OCI-LY1 (cell line): ENCODE measurements around the gene ATP9B.

Source experiments
- H2AFZ ChIP-seq: fragments of 200-600 bp; sonication (generic), shearing (Covaris generic); 2 replicates; pipeline ENCODE4 v1.6.0; 2014; ENCODE audit warnings: antibody characterized with exemption, mild to moderate bottlenecking, low read length
- H3F3A ChIP-seq: fragments of 200-600 bp; sonication (generic), shearing (Covaris generic); 2 replicates; pipeline ENCODE4 v1.6.0; 2014; ENCODE audit warnings: mild to moderate bottlenecking, antibody characterized with exemption, low read length, moderate library complexity; ENCODE audit not compliant: insufficient read depth
- H3K27ac ChIP-seq: fragments of 200-600 bp; sonication (generic); 2 replicates; pipeline ENCODE4 v1.5.1; 2014; ENCODE audit warnings: low read length, mixed run types, mild to moderate bottlenecking, low read depth; ENCODE audit not compliant: poor library complexity, severe bottlenecking
- H3K27me3 ChIP-seq: fragments of 200-600 bp; sonication (generic); 2 replicates; pipeline ENCODE4 v1.6.0; 2014; ENCODE audit warnings: antibody characterized with exemption, mild to moderate bottlenecking, low read length, moderate library complexity; ENCODE audit not compliant: insufficient read depth
- H3K36me3 ChIP-seq: fragments of 200-600 bp; sonication (generic); 2 replicates; pipeline ENCODE4 v1.6.1; 2014; ENCODE audit warnings: mild to moderate bottlenecking, antibody characterized with exemption, low read length, moderate library complexity, mixed read lengths; ENCODE audit not compliant: insufficient read depth
- H3K4me1 ChIP-seq: fragments of 200-600 bp; sonication (generic); 2 replicates; pipeline ENCODE4 v1.5.1; 2014; ENCODE audit warnings: mild to moderate bottlenecking, low read length, moderate library complexity; ENCODE audit not compliant: insufficient read depth, severe bottlenecking
- H3K4me2 ChIP-seq: fragments of 200-600 bp; sonication (generic), shearing (Covaris generic); 2 replicates; pipeline ENCODE4 v1.6.1; 2014; ENCODE audit warnings: low read length
- H3K4me3 ChIP-seq: fragments of 200-600 bp; sonication (generic); 2 replicates; pipeline ENCODE4 v1.5.1; 2014; ENCODE audit warnings: low read length, low read depth, mild to moderate bottlenecking, mixed read lengths; ENCODE audit not compliant: poor library complexity, severe bottlenecking
- H3K79me2 ChIP-seq: fragments of 200-600 bp; shearing (Covaris generic); 2 replicates; pipeline ENCODE4 v1.6.1; 2016; ENCODE audit warnings: mixed run types, low read length, mixed read lengths; ENCODE audit not compliant: insufficient read depth
- H3K9ac ChIP-seq: fragments of 200-600 bp; sonication (generic), shearing (Covaris generic); 2 replicates; pipeline ENCODE4 v1.6.1; 2014; ENCODE audit warnings: mild to moderate bottlenecking, low read length, mixed read lengths
- H3K9me2 ChIP-seq: fragments of 200-600 bp; sonication (generic), shearing (Covaris generic); 2 replicates; pipeline ENCODE4 v1.6.1; 2014; ENCODE audit warnings: low read depth, mild to moderate bottlenecking, low read length, mixed read lengths
- H3K9me3 ChIP-seq: fragments of 200-600 bp; shearing (Covaris generic); 2 replicates; pipeline ENCODE4 v1.6.1; 2014; ENCODE audit warnings: low read length, mixed read lengths
- H4K20me1 ChIP-seq: fragments of 200-600 bp; sonication (generic), shearing (Covaris generic); 2 replicates; pipeline ENCODE4 v1.6.0; 2016; ENCODE audit warnings: mild to moderate bottlenecking, low read length; ENCODE audit not compliant: insufficient read depth
- CTCF ChIP-seq: fragments of 200-600 bp; sonication (generic), shearing (Covaris generic); IDR thresholded peaks from 2 replicates; pipeline ENCODE4 v1.5.1; 2017; ENCODE audit warnings: mild to moderate bottlenecking, antibody characterized with exemption, low read length, moderate library complexity, mixed read lengths
- EZH2 ChIP-seq: fragments of 200-600 bp; sonication (generic), shearing (Covaris generic); IDR thresholded peaks from 2 replicates; pipeline ENCODE4 v1.8.0; 2017; ENCODE audit warnings: borderline replicate concordance, mixed run types, mild to moderate bottlenecking, antibody characterized with exemption, low read length, moderate library complexity, mixed read lengths

ATP9B gene

GRCh38 chr18:79026491-79026890 lies 42.7 kb upstream of the ATP9B start:
- no peak overlapping the region for H3K27ac ChIP-seq
- no peaks in the 10 kb centered on the region for H3K9me2 ChIP-seq
- TF ChIP-seq EZH2 (no peak), CTCF (peak; percentile 13; the same call in 1 of the 2 replicates)
- no peak overlapping the region for H3K4me2 ChIP-seq
- H3K27me3 ChIP-seq: peaks cover 11% of the 10 kb centered on the region; the same call in 1 of the 2 replicates
- no peaks in the 10 kb centered on the region for H3K4me1 ChIP-seq
- H3K9ac ChIP-seq: no peak overlapping the region
- no peak overlapping the region for H2AFZ ChIP-seq
- peaks cover 4% of the 10 kb centered on the region; the same call in 1 of the 2 replicates for H3K9me3 ChIP-seq
- H4K20me1 ChIP-seq: no peaks in the 10 kb centered on the region
- no peaks in the 10 kb centered on the region; the same call in 1 of the 2 replicates for H3K36me3 ChIP-seq
- no peaks in the 10 kb centered on the region for H3K79me2 ChIP-seq
- no peak overlapping the region for H3K4me3 ChIP-seq
- no peaks in the 10 kb centered on the region for H3F3A ChIP-seq

- Histone ChIP-seq H3K36me3 (no peaks in the 10 kb centered on the region), H3K79me2 (no peaks in the 10 kb centered on the region), H3K27me3 (no peaks in the 10 kb centered on the region), H3K4me1 (no peaks in the 10 kb centered on the region), H3K27ac (no peak overlapping the region), H3F3A (no peaks in the 10 kb centered on the region), H3K9ac (no peak overlapping the region), H3K9me2 (no peaks in the 10 kb centered on the region), H4K20me1 (no peaks in the 10 kb centered on the region), H3K4me3 (no peak overlapping the region), H3K4me2 (no peak overlapping the region), H2AFZ (no peak overlapping the region), H3K9me3 (0 out of 2 replicates have a peak, but pooled peaks cover 4% of the 10 kb centered on the region)
- no peak for TF ChIP-seq EZH2
- no peak for TF ChIP-seq CTCF
Measured at GRCh38 chr18:79030680-79031079, 38.5 kb upstream of the ATP9B start.

- H3K79me2 ChIP-seq: no peaks in the 10 kb centered on the region
- H3K9ac ChIP-seq: no peak overlapping the region
- no peak for TF ChIP-seq CTCF
- TF ChIP-seq EZH2: no peak
- H3F3A ChIP-seq: no peaks in the 10 kb centered on the region; the same call in 1 of the 2 replicates
- no peak overlapping the region for H3K27ac ChIP-seq
- no peaks in the 10 kb centered on the region for H3K9me2 ChIP-seq
- H3K9me3 ChIP-seq: no peaks in the 10 kb centered on the region
- no peak overlapping the region for H3K4me2 ChIP-seq
- H3K4me1 ChIP-seq: no peaks in the 10 kb centered on the region
- H2AFZ ChIP-seq: no peak overlapping the region
- H3K27me3 ChIP-seq: no peaks in the 10 kb centered on the region
- H3K36me3 ChIP-seq: no peaks in the 10 kb centered on the region
- no peak overlapping the region for H3K4me3 ChIP-seq
- no peaks in the 10 kb centered on the region for H4K20me1 ChIP-seq
Measured at GRCh38 chr18:79042276-79042675, 26.9 kb upstream of the ATP9B start.
